ENCODE data around the gene KCTD18.

- no peak for TF ChIP-seq CTCF (IDR thresholded peaks at IDR 0.05; ENCODE audit: control extremely low read depth in 1 of 3, insufficient read depth in 1 of 3, low read depth in 1 of 3, low read length in 3 of 3)
- no peak for TF ChIP-seq POLR2A (IDR thresholded peaks at IDR 0.05; ENCODE audit: control extremely low read depth in 1 of 2, low read depth in 2 of 2, low read length in 2 of 2)
- TF ChIP-seq, protein P1, sequence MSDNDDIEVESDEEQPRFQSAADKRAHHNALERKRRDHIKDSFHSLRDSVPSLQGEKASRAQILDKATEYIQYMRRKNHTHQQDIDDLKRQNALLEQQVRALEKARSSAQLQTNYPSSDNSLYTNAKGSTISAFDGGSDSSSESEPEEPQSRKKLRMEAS (IDR thresholded peaks at IDR 0.05) = no peak
- no peak for TF ChIP-seq YY1 (IDR thresholded peaks at IDR 0.05; ENCODE audit: low read depth, low read length)
- no peak for TF ChIP-seq GABPA (IDR thresholded peaks at IDR 0.05; ENCODE audit: borderline replicate concordance, insufficient read depth, low read length)
- TF ChIP-seq EP300 (IDR thresholded peaks at IDR 0.05; ENCODE audit: borderline replicate concordance in 1 of 2, low read depth in 2 of 2, low read length in 2 of 2) = no peak
Observed at GRCh38 chr2:200528228-200528627, 18.4 kb upstream of the KCTD18 start.
